ENCODE results near the gene GPR151. TPM values are rescaled to one million over a fixed set of nuclear protein-coding genes. Genes with fewer than 3 reads are reported as not detected.

The GPR151 gene
- total RNA-seq, 1 donor from 2014 or later: not detected

DNA sequence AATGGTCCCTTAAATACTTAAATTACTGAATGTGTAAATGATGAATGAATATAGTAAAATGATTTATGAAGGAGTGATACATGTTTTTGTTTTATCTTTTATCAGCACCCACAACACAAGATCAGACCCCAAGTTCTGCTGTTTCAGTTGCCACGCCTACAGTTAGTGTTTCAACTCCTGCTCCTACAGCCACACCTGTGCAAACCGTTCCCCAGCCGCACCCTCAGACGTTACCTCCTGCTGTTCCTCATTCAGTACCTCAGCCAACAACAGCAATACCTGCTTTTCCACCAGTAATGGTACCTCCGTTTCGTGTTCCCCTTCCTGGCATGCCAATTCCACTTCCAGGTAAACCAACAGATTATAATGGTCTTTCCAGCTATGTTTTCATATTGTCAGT, 52.5 kb downstream of the GPR151 start:
- TF ChIP-seq, protein P1, sequence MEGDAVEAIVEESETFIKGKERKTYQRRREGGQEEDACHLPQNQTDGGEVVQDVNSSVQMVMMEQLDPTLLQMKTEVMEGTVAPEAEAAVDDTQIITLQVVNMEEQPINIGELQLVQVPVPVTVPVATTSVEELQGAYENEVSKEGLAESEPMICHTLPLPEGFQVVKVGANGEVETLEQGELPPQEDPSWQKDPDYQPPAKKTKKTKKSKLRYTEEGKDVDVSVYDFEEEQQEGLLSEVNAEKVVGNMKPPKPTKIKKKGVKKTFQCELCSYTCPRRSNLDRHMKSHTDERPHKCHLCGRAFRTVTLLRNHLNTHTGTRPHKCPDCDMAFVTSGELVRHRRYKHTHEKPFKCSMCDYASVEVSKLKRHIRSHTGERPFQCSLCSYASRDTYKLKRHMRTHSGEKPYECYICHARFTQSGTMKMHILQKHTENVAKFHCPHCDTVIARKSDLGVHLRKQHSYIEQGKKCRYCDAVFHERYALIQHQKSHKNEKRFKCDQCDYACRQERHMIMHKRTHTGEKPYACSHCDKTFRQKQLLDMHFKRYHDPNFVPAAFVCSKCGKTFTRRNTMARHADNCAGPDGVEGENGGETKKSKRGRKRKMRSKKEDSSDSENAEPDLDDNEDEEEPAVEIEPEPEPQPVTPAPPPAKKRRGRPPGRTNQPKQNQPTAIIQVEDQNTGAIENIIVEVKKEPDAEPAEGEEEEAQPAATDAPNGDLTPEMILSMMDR (IDR thresholded peaks at IDR 0.05; ENCODE audit: insufficient read depth, low read length, severe bottlenecking): no peak
- Histone ChIP-seq H3K27me3 (ENCODE audit: control insufficient read depth, insufficient read depth, low read length) (no peaks in the 10 kb centered on the region), H3K36me3 (ENCODE audit: control insufficient read depth, insufficient read depth, low read length) (peaks cover 12% of the 10 kb centered on the region), H3K4me3 (ENCODE audit: low read depth, low read length) (no peak overlapping the region)
- no peak for DNase-seq (ENCODE audit: low read depth)
- no peak for FAIRE-seq

Other genes starting within 250 kb of the GPR151 start
- gene POU4F3, start 177.4 kb downstream of the GPR151 start, total RNA-seq: 0.13 TPM in 1 of 2 replicates, not detected in the other
- 32.6 and 36.7 TPM in 2 replicates for gene TCERG1, start 68.9 kb downstream of the GPR151 start, total RNA-seq

Data from bronchial epithelial cell (primary cell).